Activated naive CD4-positive, alpha-beta T cell treated with anti-CD3 and anti-CD28 coated beads, Interleukin-2, amount 50 U/mL, for 72 hours (primary cell): Measurements from ENCODE around the gene CHCHD6. TPM values are rescaled to one million over a fixed set of nuclear protein-coding genes. Genes with fewer than 3 reads are reported as not detected.
A peak's percentile ranks its signal among the peaks of the same experiment; 100 is the strongest.

Experiments used
- ATAC-seq, 2 donors: fragments of 150-1000 bp; cut with Tn5 transposase; 2 replicates each; pipeline ENCODE4 v1.10.0; 2021; ENCODE audit warnings: mild to moderate bottlenecking in 2 of 2, moderate library complexity in 2 of 2
- DNase-seq, 2 donors: peaks; one replicate each; pipeline ENCODE4 v3.0.0; 2021 to 2022; ENCODE audit warnings: low spot score in 2 of 2
- H3K27ac Mint-ChIP-seq, 2 donors: one replicate each; pipeline ENCODE4 v1.8.0; 2022; ENCODE audit warnings: mild to moderate bottlenecking in 2 of 2, mixed read lengths in 2 of 2
- H3K36me3 Mint-ChIP-seq, 2 donors: one replicate each; pipeline ENCODE4 v1.8.0; 2022; ENCODE audit warnings: mixed read lengths in 2 of 2
- H3K9me3 Mint-ChIP-seq, 2 donors: one replicate each; pipeline ENCODE4 v1.8.0; 2022; ENCODE audit warnings: mixed read lengths in 2 of 2
- total RNA-seq, 2 donors: library from RNA; stranded (reverse); gene quantifications; one replicate each; pipeline ENCODE4 v1.2.3, GENCODE V29; 2022

Gene CHCHD6
- total RNA-seq, 2 donors from 2014 or later, result 13.6 to 19.7 TPM

- no peak for ATAC-seq
- Mint-ChIP-seq H3K27ac (no peak overlapping the region), H3K9me3 (no peaks in the 10 kb centered on the region), H3K36me3 (no peaks in the 10 kb centered on the region)
- DNase-seq, result no peak
Measured at GRCh38 chr3:126894475-126894874, 190.4 kb downstream of the CHCHD6 start.

GRCh38 chr3:126895178-126896066, 191.4 kb downstream of the CHCHD6 start:
- no peak for ATAC-seq
- Mint-ChIP-seq H3K9me3 (no peaks in the 10 kb centered on the region), H3K27ac (peak overlapping the region in 1 of 2 donors; percentile 25), H3K36me3 (no peaks in the 10 kb centered on the region)
- no peak for DNase-seq

GRCh38 chr3:126896067-126896441, 192.0 kb downstream of the CHCHD6 start:
- no peak for ATAC-seq
- no peak for DNase-seq
- no peaks in the 10 kb centered on the region for H3K36me3 Mint-ChIP-seq
- H3K9me3 Mint-ChIP-seq, result no peaks in the 10 kb centered on the region
- H3K27ac Mint-ChIP-seq, result no peak overlapping the region

GRCh38 chr3:126896968-126897367, 192.9 kb downstream of the CHCHD6 start:
- no peak for DNase-seq
- H3K9me3 Mint-ChIP-seq, result no peaks in the 10 kb centered on the region
- no peaks in the 10 kb centered on the region for H3K36me3 Mint-ChIP-seq
- no peak for ATAC-seq
- no peak overlapping the region for H3K27ac Mint-ChIP-seq

- no peak for DNase-seq
- no peaks in the 10 kb centered on the region for H3K9me3 Mint-ChIP-seq
- no peaks in the 10 kb centered on the region for H3K36me3 Mint-ChIP-seq
- H3K27ac Mint-ChIP-seq, result no peak overlapping the region
- ATAC-seq, result no peak
Measured at GRCh38 chr3:126897943-126898342, 193.9 kb downstream of the CHCHD6 start.

DNA sequence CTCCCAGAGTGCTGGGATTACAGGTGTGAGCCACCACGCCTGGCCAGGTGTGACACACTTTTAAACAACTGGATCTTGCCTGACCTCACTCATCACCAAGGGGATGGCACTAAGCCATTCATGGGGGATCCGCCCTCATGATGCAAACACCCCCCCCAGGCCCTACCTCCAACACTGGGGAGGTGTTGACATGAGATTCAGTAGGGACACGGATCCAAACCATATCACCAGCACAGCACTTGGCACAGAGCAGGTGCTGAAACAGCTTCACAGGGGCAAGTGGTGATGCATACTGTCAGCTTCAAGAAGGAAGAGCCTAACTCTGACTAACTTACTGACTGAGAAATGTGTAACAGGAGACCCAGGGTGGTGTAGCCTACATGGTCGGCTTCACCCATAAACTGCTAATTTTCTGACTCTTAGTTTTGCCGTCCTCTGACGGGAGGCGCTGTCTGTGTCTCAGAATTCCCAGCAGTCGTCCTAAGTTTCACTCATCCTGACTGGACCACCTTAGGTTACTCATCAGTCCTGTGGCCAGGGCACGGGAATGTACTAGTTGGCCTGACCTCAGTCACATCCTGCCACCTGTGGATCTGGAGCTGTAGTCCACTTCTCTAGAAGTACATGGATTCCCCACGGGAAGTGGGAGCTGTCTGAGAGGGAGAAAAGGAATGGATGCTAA, 197.0 kb downstream of the CHCHD6 start:
- H3K36me3 Mint-ChIP-seq, result no peaks in the 10 kb centered on the region
- ATAC-seq (no peak), DNase-seq (no peak)
- no peak overlapping the region for H3K27ac Mint-ChIP-seq
- H3K9me3 Mint-ChIP-seq, result no peaks in the 10 kb centered on the region

GRCh38 chr3:126901631-126902030, 197.6 kb downstream of the CHCHD6 start:
- no peak for DNase-seq
- Mint-ChIP-seq H3K9me3 (no peaks in the 10 kb centered on the region), H3K36me3 (no peaks in the 10 kb centered on the region), H3K27ac (no peak overlapping the region)
- ATAC-seq, result no peak

GRCh38 chr3:126903521-126903920, 199.5 kb downstream of the CHCHD6 start:
- no peak for DNase-seq
- Mint-ChIP-seq H3K9me3 (no peaks in the 10 kb centered on the region), H3K27ac (no peak overlapping the region), H3K36me3 (peaks cover 0 to 4% of the 10 kb centered on the region in 2 donors)
- no peak for ATAC-seq

DNA sequence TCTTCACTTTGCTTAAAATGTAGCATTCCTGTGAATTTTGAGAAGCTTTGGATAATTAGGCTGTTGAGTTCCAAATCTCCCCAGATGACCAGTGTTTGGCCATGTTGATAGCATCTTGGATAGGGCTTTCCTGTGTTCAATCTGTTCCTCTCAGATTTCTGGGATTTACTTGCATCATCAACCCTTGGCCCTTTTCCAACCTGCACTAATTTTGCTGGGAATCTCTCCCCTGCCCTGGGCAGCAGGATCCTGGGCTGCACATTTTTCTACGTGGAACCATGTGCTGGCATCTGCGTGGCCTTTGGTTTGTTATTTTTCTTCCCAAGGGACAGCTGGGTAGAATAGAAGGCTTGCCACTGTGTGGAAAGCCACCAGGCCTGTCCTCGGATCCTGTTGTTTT, 203.5 kb downstream of the CHCHD6 start:
- ATAC-seq (no peak), DNase-seq (no peak)
- peaks cover 7 to 16% of the 10 kb centered on the region in 2 donors for H3K36me3 Mint-ChIP-seq
- H3K9me3 Mint-ChIP-seq, result no peaks in the 10 kb centered on the region
- no peak overlapping the region for H3K27ac Mint-ChIP-seq

DNA sequence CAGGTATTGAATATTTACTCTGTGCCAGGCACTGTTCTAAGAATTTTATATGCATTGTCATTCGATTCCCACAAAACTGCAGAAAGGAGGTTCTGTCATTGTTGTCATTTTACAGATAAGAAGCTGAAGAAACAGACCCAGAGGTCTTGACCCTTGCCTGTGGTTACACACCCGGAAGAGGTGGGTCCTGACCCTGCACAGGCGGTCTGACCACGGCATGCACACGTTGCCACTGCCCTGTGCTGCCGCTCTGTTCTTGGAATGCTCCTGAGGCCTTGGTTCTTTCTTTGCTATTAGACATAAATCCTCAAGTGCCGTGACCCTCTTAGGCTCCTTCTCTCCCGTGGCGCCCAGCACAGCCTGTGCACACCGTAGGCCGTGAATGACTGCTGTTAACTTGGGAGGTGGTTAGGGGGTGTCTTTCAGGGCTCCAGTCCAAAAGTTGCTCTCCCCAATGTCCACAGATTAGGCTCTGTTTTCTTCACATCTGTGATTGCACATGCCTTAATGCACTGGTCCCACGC, 204.8 kb downstream of the CHCHD6 start:
- peaks cover 7 to 16% of the 10 kb centered on the region in 2 donors for H3K36me3 Mint-ChIP-seq
- ATAC-seq (no peak), DNase-seq (no peak)

GRCh38 chr3:126910231-126910630, 206.2 kb downstream of the CHCHD6 start:
- DNase-seq, result no peak
- Mint-ChIP-seq H3K27ac (no peak overlapping the region), H3K9me3 (no peaks in the 10 kb centered on the region), H3K36me3 (peaks cover 8 to 17% of the 10 kb centered on the region in 2 donors)
- no peak for ATAC-seq

More for the DNA sequence above, 204.8 kb downstream of the CHCHD6 start:
- Mint-ChIP-seq H3K27ac (no peak overlapping the region), H3K9me3 (no peaks in the 10 kb centered on the region)

GRCh38 chr3:126911162-126912026, 207.4 kb downstream of the CHCHD6 start:
- H3K9me3 Mint-ChIP-seq, result no peaks in the 10 kb centered on the region
- H3K36me3 Mint-ChIP-seq, result peaks cover 14 to 23% of the 10 kb centered on the region in 2 donors
- peak overlapping the region; percentile 72 to 92 for H3K27ac Mint-ChIP-seq
- peak; percentile 95 to 96 for ATAC-seq
- DNase-seq, result peak; percentile 59 to 87

DNA sequence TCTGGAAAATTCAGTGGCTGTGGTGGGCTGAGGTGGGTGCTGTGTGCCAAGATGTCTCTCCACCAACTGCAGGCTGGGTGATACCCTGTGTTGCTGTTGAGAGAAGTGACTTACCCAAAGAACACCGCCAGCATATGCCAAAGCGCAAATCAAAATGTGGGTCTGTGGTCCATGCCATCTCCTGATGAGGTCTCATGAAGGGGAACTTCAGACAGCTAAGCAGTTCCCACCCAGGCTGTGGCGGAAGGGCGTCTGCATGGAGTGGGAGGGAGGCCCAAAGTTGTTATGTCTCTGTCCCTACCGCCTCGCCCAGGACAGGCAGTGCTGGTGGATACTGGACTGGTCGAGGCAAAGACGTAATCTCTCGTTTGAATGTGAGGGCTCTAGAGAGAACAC, 208.0 kb downstream of the CHCHD6 start:
- DNase-seq (no peak), ATAC-seq (peak in 1 of 2 donors; percentile 19)
- peak overlapping the region; percentile 72 to 92 for H3K27ac Mint-ChIP-seq
- H3K36me3 Mint-ChIP-seq, result peaks cover 14 to 23% of the 10 kb centered on the region in 2 donors
- H3K9me3 Mint-ChIP-seq, result no peaks in the 10 kb centered on the region

- DNase-seq (no peak), ATAC-seq (no peak)
- H3K36me3 Mint-ChIP-seq, result peaks cover 14 to 23% of the 10 kb centered on the region in 2 donors
- no peaks in the 10 kb centered on the region for H3K9me3 Mint-ChIP-seq
- no peak overlapping the region for H3K27ac Mint-ChIP-seq
Measured at GRCh38 chr3:126912491-126913195, 208.6 kb downstream of the CHCHD6 start.

DNA sequence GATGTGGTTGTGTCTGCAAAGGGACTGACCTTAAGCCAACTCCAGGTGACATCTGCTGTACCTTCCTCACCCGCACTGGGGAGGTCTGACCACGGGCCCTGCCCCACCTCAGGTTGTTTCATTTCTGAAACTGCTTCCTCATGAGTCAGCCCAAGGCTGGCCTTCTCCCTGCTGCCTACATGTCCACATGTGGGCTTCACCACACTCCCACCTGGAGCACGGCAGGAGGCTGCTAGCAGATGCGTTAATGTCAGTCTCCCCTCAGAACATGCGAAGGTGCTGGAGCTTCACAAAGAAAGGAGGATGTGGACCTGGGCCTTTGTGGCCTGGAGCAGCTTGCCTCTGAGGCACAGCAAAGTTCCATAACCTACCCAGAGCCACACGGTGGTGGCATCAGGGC, 209.5 kb downstream of the CHCHD6 start:
- DNase-seq (no peak), ATAC-seq (peak in 1 of 2 donors; percentile 11)
- no peak overlapping the region for H3K27ac Mint-ChIP-seq
- peaks cover 14 to 19% of the 10 kb centered on the region in 2 donors for H3K36me3 Mint-ChIP-seq
- no peaks in the 10 kb centered on the region for H3K9me3 Mint-ChIP-seq

GRCh38 chr3:126914226-126914625, 210.2 kb downstream of the CHCHD6 start:
- Mint-ChIP-seq H3K27ac (no peak overlapping the region), H3K36me3 (peaks cover 12 to 16% of the 10 kb centered on the region in 2 donors), H3K9me3 (no peaks in the 10 kb centered on the region)
- ATAC-seq (no peak), DNase-seq (no peak)
